Common myeloid progenitor, CD34-positive (primary cell): ENCODE data around the gene GNPTAB.

ENCODE experiments used
- CTCF ChIA-PET: fragments of 350-600 bp; sonication (Branson Sonifier 250); formaldehyde crosslinking; loops from one replicate; lab custom pipeline; 2021; ENCODE audit warnings: antibody characterized with exemption; lab: Charles Lee
- POLR2A ChIA-PET: fragments of 350-600 bp; sonication (Branson Sonifier 250); formaldehyde crosslinking; loops from one replicate; lab custom pipeline; 2021; ENCODE audit warnings: antibody characterized with exemption; lab: Charles Lee
- DNase-seq, 3 donors: peaks; one replicate each; pipeline versions ENCODE4 v3.0.0 to v3.0.0-alpha.2; 2013
- H3K27ac ChIP-seq, 2 experiments: 1 replicate in 1 of 2; 2 replicates in 1 of 2; pipeline ENCODE4 v1.7.0; 2013; ENCODE audit warnings: inconsistent platforms in 2 of 2, low read length in 2 of 2, mild to moderate bottlenecking in 2 of 2, low read depth in 1 of 2, moderate library complexity in 1 of 2; ENCODE audit not compliant: severe bottlenecking in 2 of 2, insufficient read depth in 1 of 2, poor library complexity in 1 of 2
- H3K27me3 ChIP-seq, 5 experiments: replicated peaks in 2 of 5; 1 replicate in 3 of 5; 2 replicates in 2 of 5; pipeline versions ENCODE4 v1.6.1 to v1.7.0; 2013; ENCODE audit warnings: low read length in 4 of 5, mild to moderate bottlenecking in 2 of 5, moderate library complexity in 2 of 5, inconsistent platforms in 1 of 5; ENCODE audit not compliant: insufficient read depth in 5 of 5, control insufficient read depth in 4 of 5
- H3K36me3 ChIP-seq, 4 experiments: 1 replicate in 2 of 4; 2 replicates in 2 of 4; pipeline versions ENCODE4 v1.6.1 to v1.7.0; 2013; ENCODE audit warnings: low read length in 3 of 4, control low read depth in 1 of 4, mild to moderate bottlenecking in 1 of 4; ENCODE audit not compliant: control insufficient read depth in 4 of 4, insufficient read depth in 4 of 4
- H3K4me1 ChIP-seq, 4 experiments: 1 replicate in 3 of 4; 2 replicates in 1 of 4; pipeline versions ENCODE4 v1.6.1 to v1.7.1; 2013; ENCODE audit warnings: low read length in 3 of 4, mild to moderate bottlenecking in 3 of 4, control low read depth in 1 of 4, inconsistent platforms in 1 of 4, moderate library complexity in 1 of 4; ENCODE audit not compliant: control insufficient read depth in 4 of 4, insufficient read depth in 4 of 4; ENCODE audit errors: control extremely low read depth in 1 of 4
- H3K4me3 ChIP-seq, 7 experiments: 1 replicate in 4 of 7; 2 replicates in 3 of 7; pipeline versions ENCODE4 v1.5.1 to v1.7.0; 2013; ENCODE audit warnings: mild to moderate bottlenecking in 7 of 7, low read length in 6 of 7, moderate library complexity in 6 of 7, inconsistent platforms in 2 of 7, low read depth in 2 of 7, control low read depth in 1 of 7; ENCODE audit not compliant: insufficient read depth in 4 of 7, control insufficient read depth in 1 of 7; ENCODE audit errors: extremely low read depth in 1 of 7
- H3K9me3 ChIP-seq, 5 experiments: 1 replicate in 4 of 5; 2 replicates in 1 of 5; pipeline versions ENCODE4 v1.6.1 to v1.7.1; 2013; ENCODE audit warnings: low read length in 4 of 5, mild to moderate bottlenecking in 2 of 5, inconsistent platforms in 1 of 5, low read depth in 1 of 5, moderate library complexity in 1 of 5; ENCODE audit not compliant: control insufficient read depth in 4 of 5, insufficient read depth in 2 of 5; ENCODE audit errors: control extremely low read depth in 1 of 5
- WGBS: methylation state at CpG from one replicate; pipeline ENCODE4 v1.1.5; 2013; ENCODE audit not compliant: insufficient coverage; 5-methylcytosine and 5-hydroxymethylcytosine counted together

The GNPTAB gene

GRCh38 chr12:101782273-101782731, 48.5 kb downstream of the GNPTAB start:
- POLR2A ChIA-PET = no interaction called here
- Histone ChIP-seq H3K27ac (no peak overlapping the region), H3K4me3 (no peak overlapping the region), H3K4me1 (peaks cover 21 to 69% (median 40%) of the 10 kb centered on the region in 4 experiments), H3K27me3 (no peaks in the 10 kb centered on the region), H3K9me3 (no peaks in the 10 kb centered on the region), H3K36me3 (peaks cover 11 to 43% (median 16%) of the 10 kb centered on the region in 4 experiments)
- CTCF ChIA-PET = interaction anchor here (1.0 to 7.8 kb wide), 3 partner anchors 19 to 44 kb away, joined by 3 to 132 read pairs (median 3); partner anchors contain the start of gene GNPTAB
- WGBS = 100% methylated on average over 3 of the region's 3 CpGs
- no peak for DNase-seq

DNA sequence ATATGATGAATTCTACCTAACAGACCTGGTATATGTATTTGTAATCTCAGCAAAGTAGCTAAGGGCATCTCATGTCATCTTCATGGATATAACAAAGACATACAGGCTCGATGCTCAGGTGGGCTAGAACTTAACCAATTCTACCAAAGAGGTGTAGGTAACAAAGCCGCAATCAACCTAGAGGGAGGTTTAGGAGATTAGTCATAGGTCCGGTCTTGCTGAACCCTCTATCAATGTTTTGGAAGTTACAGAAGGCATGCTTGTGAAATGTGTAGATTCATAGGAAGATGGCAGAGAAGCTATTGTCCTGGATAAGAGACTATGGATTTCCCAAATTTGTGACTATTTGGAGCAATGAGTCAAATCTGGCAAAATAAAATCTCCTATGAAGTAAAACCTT, 48.9 kb downstream of the GNPTAB start:
- Histone ChIP-seq H3K36me3 (peaks cover 11 to 43% (median 17%) of the 10 kb centered on the region in 4 experiments), H3K27me3 (no peaks in the 10 kb centered on the region), H3K4me1 (peaks cover 26 to 74% (median 45%) of the 10 kb centered on the region in 4 experiments), H3K4me3 (no peak overlapping the region), H3K27ac (no peak overlapping the region), H3K9me3 (no peaks in the 10 kb centered on the region)
- ChIA-PET POLR2A (no interaction called here), CTCF (interaction anchor here (1.0 to 7.8 kb wide), 5 partner anchors 9 to 45 kb away, joined by 3 to 132 read pairs (median 5); partner anchors contain the start of gene GNPTAB)
- no peak for DNase-seq
- WGBS = 95% methylated on average over 2 of the region's 3 CpGs

DNA sequence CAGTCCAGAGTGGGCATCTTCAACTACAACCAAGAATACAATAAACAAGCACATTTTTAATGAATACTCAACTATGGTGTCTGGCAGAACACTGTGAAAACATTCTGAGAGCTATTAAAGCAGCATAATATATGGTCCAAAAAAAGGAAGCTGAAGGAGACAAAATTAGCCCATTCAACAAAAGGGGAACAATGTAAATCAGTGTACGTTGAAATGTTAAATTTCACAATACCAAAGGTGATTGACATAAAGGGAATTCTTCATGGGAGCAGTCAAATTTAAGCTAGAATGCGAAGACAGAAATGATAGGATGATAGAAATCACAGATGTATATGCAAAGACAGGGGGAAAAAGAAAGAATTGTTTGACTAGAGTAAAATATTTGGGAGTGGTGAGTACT, 50.2 kb downstream of the GNPTAB start:
- POLR2A ChIA-PET = no interaction called here
- H3K9me3 ChIP-seq = no peaks in the 10 kb centered on the region
- peak overlapping the region in 1 of 7 experiments; percentile 30 for H3K4me3 ChIP-seq
- H3K27me3 ChIP-seq = no peaks in the 10 kb centered on the region
- peak; percentile 18 to 68 (median 58) for DNase-seq
- CTCF ChIA-PET = interaction anchor here (0.7 to 7.8 kb wide), 11 partner anchors 8 to 92 kb away, joined by 3 to 132 read pairs (median 5); partner anchors contain the start of gene GNPTAB
- H3K4me1 ChIP-seq = peaks cover 32 to 86% (median 58%) of the 10 kb centered on the region in 4 experiments
- 19% methylated on average over 2 of the region's 2 CpGs for WGBS
- H3K27ac ChIP-seq = no peak overlapping the region
- peaks cover 11 to 44% (median 17%) of the 10 kb centered on the region in 4 experiments for H3K36me3 ChIP-seq

GRCh38 chr12:101779626-101780025, 51.1 kb downstream of the GNPTAB start:
- no peaks in the 10 kb centered on the region for H3K9me3 ChIP-seq
- H3K4me1 ChIP-seq = peaks cover 34 to 96% (median 64%) of the 10 kb centered on the region in 4 experiments
- POLR2A ChIA-PET = no interaction called here
- no peak overlapping the region for H3K27ac ChIP-seq
- DNase-seq = no peak
- no peaks in the 10 kb centered on the region for H3K27me3 ChIP-seq
- CTCF ChIA-PET = interaction anchor here (1.0 to 7.8 kb wide), 11 partner anchors 11 to 76 kb away, joined by 3 to 132 read pairs (median 3); partner anchors contain the start of gene GNPTAB
- peaks cover 8 to 36% (median 11%) of the 10 kb centered on the region in 4 experiments for H3K36me3 ChIP-seq
- 100% methylated on average over 2 of the region's 6 CpGs for whole genome bisulfite sequencing
- H3K4me3 ChIP-seq = no peak overlapping the region

DNA sequence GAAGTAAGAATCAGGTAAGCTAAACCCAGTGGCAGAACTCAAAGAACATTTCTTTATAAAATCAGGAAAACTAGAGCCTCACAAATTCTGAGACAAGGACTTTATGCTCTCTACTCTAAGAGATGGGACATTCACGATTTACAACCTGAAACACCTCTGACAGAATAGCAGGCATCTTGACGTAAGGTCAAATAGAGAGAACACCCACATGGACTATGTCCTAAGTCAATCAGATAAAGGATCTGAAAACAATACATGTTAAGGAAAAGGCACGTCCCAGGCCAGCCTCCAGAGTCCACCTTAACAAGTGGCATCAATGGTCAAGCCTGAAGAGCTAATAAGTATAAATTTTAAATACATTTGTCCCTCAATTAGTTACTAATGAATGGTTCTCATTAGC, 51.6 kb downstream of the GNPTAB start:
- CTCF ChIA-PET = interaction anchor here (0.8 to 7.8 kb wide), 11 partner anchors 11 to 76 kb away, joined by 3 to 132 read pairs (median 3); partner anchors contain the start of gene GNPTAB
- POLR2A ChIA-PET = no interaction called here
- H3K9me3 ChIP-seq = no peaks in the 10 kb centered on the region

GRCh38 chr12:101777978-101778377, 52.8 kb downstream of the GNPTAB start:
- Histone ChIP-seq H3K27me3 (no peaks in the 10 kb centered on the region), H3K4me3 (peak overlapping the region in 1 of 7 experiments; percentile 21), H3K36me3 (peaks cover 4 to 35% (median 10%) of the 10 kb centered on the region in 4 experiments), H3K4me1 (peaks cover 38 to 90% (median 64%) of the 10 kb centered on the region in 4 experiments), H3K9me3 (no peaks in the 10 kb centered on the region), H3K27ac (peak overlapping the region in 1 of 2 experiments; percentile 69)
- DNase-seq = no peak
- WGBS = 53% methylated on average over 3 of the region's 4 CpGs
- POLR2A ChIA-PET = no interaction called here
- CTCF ChIA-PET = interaction anchor here (0.7 to 7.8 kb wide), 8 partner anchors 10 to 83 kb away, joined by 3 to 132 read pairs (median 9); partner anchors contain the start of gene GNPTAB

More for the DNA sequence above, 51.6 kb downstream of the GNPTAB start:
- Histone ChIP-seq H3K27ac (no peak overlapping the region), H3K4me1 (peaks cover 34 to 94% (median 63%) of the 10 kb centered on the region in 4 experiments), H3K27me3 (no peaks in the 10 kb centered on the region), H3K4me3 (no peak overlapping the region), H3K36me3 (peaks cover 5 to 33% (median 10%) of the 10 kb centered on the region in 4 experiments)
- no peak for DNase-seq
- WGBS = 100% methylated on average over 2 of the region's 3 CpGs

DNA sequence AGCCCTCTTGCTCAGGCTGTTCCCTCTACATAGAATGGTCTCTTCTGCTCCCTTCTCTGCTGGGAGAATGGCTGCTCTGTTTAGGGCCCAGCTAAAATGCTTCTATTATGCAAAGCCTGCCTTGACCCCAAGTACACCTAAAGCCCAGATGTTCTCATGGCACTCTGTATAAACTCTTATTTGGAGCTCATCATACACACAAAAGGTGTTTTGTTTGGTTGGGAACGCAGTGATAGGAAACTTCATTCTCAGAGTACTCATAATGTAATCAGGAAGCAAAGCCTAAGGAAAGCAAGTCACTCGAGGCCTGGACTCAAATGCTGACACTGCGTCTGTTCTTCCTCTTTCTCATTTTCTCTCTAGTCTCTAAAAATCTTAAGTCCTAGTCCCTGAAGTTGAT, 53.3 kb downstream of the GNPTAB start:
- peak overlapping the region in 1 of 7 experiments; percentile 14 for H3K4me3 ChIP-seq

More for the DNA sequence above, 53.3 kb downstream of the GNPTAB start:
- CTCF ChIA-PET = interaction anchor here (0.7 to 7.8 kb wide), 9 partner anchors 10 to 370 kb away, joined by 3 to 132 read pairs (median 4); partner anchors contain the start of genes ARL1 and GNPTAB
- Histone ChIP-seq H3K4me1 (peaks cover 39 to 90% (median 69%) of the 10 kb centered on the region in 4 experiments), H3K9me3 (no peaks in the 10 kb centered on the region), H3K27me3 (no peaks in the 10 kb centered on the region), H3K36me3 (peaks cover 4 to 33% (median 10%) of the 10 kb centered on the region in 4 experiments), H3K27ac (peak overlapping the region in 1 of 2 experiments; percentile 69)
- DNase-seq = peak; percentile 24 to 81 (median 73)
- 0% methylated on average over 3 of the region's 3 CpGs for WGBS
- POLR2A ChIA-PET = interaction anchor here (0.6 kb wide), 1 partner anchor 397 kb away, joined by 6 read pairs; no protein-coding TSS in a partner anchor
